RWPE1 (cell line): Measurements from ENCODE around the gene NPC2.

ENCODE experiments used
- CTCF ChIA-PET: fragments of 350-600 bp; sonication (Branson Sonifier 250); formaldehyde crosslinking; extraction: SDS; loops from one replicate; lab custom pipeline; 2021; lab: Yijun Ruan, JAX
- POLR2A ChIA-PET: fragments of 400-600 bp; formaldehyde crosslinking; extraction: SDS; loops from one replicate; lab custom pipeline; 2020; ENCODE audit warnings: antibody characterized with exemption; ENCODE audit not compliant: low non-redundant PET; lab: Yijun Ruan, JAX
- DNase-seq: peaks from one replicate; pipeline ENCODE4 v3.0.0; 2012; ENCODE audit warnings: low spot score
- H3K27ac ChIP-seq: fragments of 450-650 bp; 2 replicates; pipeline ENCODE4 v1.5.1; 2017
- CTCF ChIP-seq: fragments of 450-650 bp; conservative IDR thresholded peaks from 2 replicates; pipeline ENCODE4 v1.5.1; 2017; ENCODE audit warnings: low read depth, mild to moderate bottlenecking

Gene NPC2

GRCh38 chr14:74501691-74502090 is 8.6 kb upstream of the NPC2 start:
- TF ChIP-seq CTCF, result no peak
- peak overlapping the region; percentile 51 for H3K27ac ChIP-seq
- DNase-seq, result no peak
- ChIA-PET POLR2A (no interaction called here), CTCF (interaction anchor here (0.7 kb wide), 1 partner anchor 65 kb away, joined by 3 read pairs; no protein-coding TSS in a partner anchor)

- peak; percentile 21 for TF ChIP-seq CTCF
- ChIA-PET CTCF (interaction anchor here (0.6 to 0.7 kb wide), 2 partner anchors 66 to 437 kb away, joined by 3 to 4 read pairs; no protein-coding TSS in a partner anchor), POLR2A (no interaction called here)
- H3K27ac ChIP-seq, result peak overlapping the region; percentile 51
- no peak for DNase-seq
Measured at GRCh38 chr14:74501135-74501614, 8.1 kb upstream of the NPC2 start.

DNA sequence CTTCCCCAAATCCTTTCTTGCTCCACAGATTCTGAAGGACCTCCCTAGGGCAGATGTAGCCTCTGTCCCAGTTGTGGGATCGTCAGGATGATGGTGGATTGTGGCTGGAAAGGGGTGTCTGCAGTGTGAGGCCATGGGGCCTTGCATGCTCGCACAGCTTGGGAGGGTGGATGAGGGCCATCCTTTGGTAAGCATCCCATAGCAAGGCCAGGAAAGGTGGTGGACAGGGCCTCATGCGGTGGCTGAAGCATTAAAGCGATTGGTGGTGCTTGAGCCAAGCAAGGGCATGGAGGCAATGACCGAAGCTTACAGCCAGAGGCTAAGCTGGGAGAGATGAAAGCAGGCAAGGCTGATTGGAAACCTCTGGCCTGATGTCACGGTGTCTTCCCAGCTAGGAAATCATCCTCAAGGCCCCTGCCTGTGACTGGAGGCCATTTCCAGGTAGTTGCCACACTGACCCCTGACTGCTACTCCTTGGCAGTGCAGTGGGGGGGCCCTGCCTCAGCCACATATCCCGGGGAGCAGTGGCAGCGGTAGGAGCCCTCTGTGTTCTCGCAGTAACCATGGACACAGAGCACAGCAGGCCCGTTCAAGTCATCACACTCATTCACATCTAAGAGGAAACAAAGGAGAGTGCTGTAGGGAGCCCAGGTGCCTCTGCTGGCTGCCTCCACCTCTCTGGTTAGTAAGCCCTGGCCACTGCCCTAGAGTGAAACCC is 7.5 kb upstream of the NPC2 start:
- ChIA-PET POLR2A (no interaction called here), CTCF (interaction anchor here (0.6 to 0.7 kb wide), 3 partner anchors 111 to 1099 kb away, joined by 3 to 4 read pairs (median 3); partner anchors contain the start of gene LTBP2)
- no peak for DNase-seq
- TF ChIP-seq CTCF, result no peak
- peak overlapping the region; percentile 51 for H3K27ac ChIP-seq

DNA sequence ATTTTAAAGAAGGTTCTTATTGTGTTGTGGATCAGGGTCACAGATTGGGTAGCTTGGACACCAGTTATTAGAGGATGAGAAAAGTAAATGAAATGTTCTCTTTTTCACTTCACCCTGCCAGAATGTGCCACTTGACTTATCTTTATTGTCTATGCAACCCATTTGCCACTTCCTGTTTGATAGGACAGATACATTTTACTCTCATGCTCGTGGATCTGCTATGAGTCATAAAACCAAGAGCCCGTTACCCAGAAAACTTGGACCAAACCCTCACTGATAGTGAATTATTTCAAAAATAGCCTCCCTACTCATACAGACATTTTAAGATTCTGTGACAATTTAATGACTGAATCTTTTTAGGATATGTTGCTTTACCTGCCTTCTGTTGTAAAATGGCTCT is 2.3 kb upstream of the NPC2 start:
- ChIA-PET POLR2A (no interaction called here), CTCF (interaction anchor here (0.6 to 0.7 kb wide), 2 partner anchors 117 to 354 kb away, joined by 4 to 6 read pairs; no protein-coding TSS in a partner anchor)
- no peak overlapping the region for H3K27ac ChIP-seq
- no peak for TF ChIP-seq CTCF
- no peak for DNase-seq

GRCh38 chr14:74493343-74494261 is 497 bp upstream of the NPC2 start, which contains the start of gene ISCA2:
Gene ISCA2 (plus strand): TSS chr14:74493765. CDS start chr14:74493775, 10 bp downstream.
- ChIA-PET CTCF (interaction anchor here (0.6 to 1.0 kb wide), 4 partner anchors 9 to 204 kb away, joined by 3 to 4 read pairs (median 3); no protein-coding TSS in a partner anchor), POLR2A (interaction anchor here (1.8 kb wide), 1 partner anchor 73 kb away, joined by 5 read pairs; no protein-coding TSS in a partner anchor)
- TF ChIP-seq CTCF, result no peak
- peak; percentile 99 for DNase-seq
- H3K27ac ChIP-seq, result peak within 1 kb of the TSS; percentile 89
